Right atrium auricular region (tissue), 2 donors: ENCODE data around the gene FECH. TPM values are rescaled to one million over a fixed set of nuclear protein-coding genes. Genes with fewer than 3 reads are reported as not detected.

ENCODE experiments used
- DNase-seq: peaks from one replicate; pipeline ENCODE4 v3.0.0-alpha.2; 2019; ENCODE audit warnings: low spot score
- H3K27ac ChIP-seq, 2 donors: fragments of 200-600 bp; sonication (generic); 1 replicate in 1 of 2; 2 replicates in 1 of 2; pipeline ENCODE4 v1.5.1; 2016 to 2019
- H3K27me3 ChIP-seq, 2 donors: fragments of 200-600 bp; sonication (generic); one replicate each; pipeline versions ENCODE4 v1.5.1 to v1.6.0; 2017 to 2019
- H3K36me3 ChIP-seq: fragments of 200-600 bp; sonication (generic); one replicate; pipeline ENCODE4 v1.5.1; 2016
- H3K4me1 ChIP-seq, 2 donors: fragments of 200-600 bp; sonication (generic); one replicate each; pipeline versions ENCODE4 v1.5.1 to v1.6.0; 2017 to 2019
- H3K4me3 ChIP-seq, 2 donors: fragments of 200-600 bp; sonication (generic); 1 replicate in 1 of 2; 2 replicates in 1 of 2; pipeline ENCODE4 v1.5.1; 2017 to 2019; ENCODE audit warnings: mild to moderate bottlenecking in 1 of 2, moderate library complexity in 1 of 2
- H3K9me3 ChIP-seq, 2 donors: fragments of 200-600 bp; sonication (generic); one replicate each; pipeline ENCODE4 v1.5.1; 2019
- total RNA-seq, 2 donors: library from RNA; depleted of rRNA; stranded (reverse); fragments of >200 nt; gene quantifications; one replicate each; pipeline ENCODE4 v1.1.0, GENCODE V29; 2016
- TF ChIP-seq, protein P1 (sequence below), 2 donors: fragments of 200-600 bp; sonication (generic); IDR thresholded peaks; one replicate each; pipeline ENCODE4 v1.5.1; 2019; ENCODE audit warnings: antibody characterized with exemption in 2 of 2

The FECH gene
- total RNA-seq, 2 donors from 2014 or later, result 27.1 to 62.7 TPM

DNA sequence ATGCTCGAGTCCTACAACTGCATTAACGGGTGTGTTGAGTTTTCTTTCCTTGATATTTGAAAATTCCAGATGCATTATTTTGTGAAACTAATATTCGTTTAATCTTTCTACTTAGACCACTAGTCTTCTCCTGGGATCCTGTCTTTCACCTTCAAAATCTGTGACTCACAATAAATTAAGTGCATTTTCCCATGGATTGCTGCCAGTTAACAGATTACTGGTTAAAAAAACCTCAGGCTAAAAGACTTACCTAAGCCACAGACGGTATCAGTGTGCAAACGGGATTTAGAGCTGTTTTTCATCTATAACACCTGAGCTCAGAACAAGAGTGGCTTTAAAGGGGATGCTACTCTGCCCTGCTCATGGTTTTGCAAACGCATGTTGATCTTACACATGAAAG lies 10.2 kb downstream of the FECH start:
- no peaks in the 10 kb centered on the region for H3K4me1 ChIP-seq
- no peak for DNase-seq
- no peaks in the 10 kb centered on the region for H3K27me3 ChIP-seq
- H3K4me3 ChIP-seq, result no peak overlapping the region
- peaks cover 63% of the 10 kb centered on the region for H3K36me3 ChIP-seq
- TF ChIP-seq, protein P1, sequence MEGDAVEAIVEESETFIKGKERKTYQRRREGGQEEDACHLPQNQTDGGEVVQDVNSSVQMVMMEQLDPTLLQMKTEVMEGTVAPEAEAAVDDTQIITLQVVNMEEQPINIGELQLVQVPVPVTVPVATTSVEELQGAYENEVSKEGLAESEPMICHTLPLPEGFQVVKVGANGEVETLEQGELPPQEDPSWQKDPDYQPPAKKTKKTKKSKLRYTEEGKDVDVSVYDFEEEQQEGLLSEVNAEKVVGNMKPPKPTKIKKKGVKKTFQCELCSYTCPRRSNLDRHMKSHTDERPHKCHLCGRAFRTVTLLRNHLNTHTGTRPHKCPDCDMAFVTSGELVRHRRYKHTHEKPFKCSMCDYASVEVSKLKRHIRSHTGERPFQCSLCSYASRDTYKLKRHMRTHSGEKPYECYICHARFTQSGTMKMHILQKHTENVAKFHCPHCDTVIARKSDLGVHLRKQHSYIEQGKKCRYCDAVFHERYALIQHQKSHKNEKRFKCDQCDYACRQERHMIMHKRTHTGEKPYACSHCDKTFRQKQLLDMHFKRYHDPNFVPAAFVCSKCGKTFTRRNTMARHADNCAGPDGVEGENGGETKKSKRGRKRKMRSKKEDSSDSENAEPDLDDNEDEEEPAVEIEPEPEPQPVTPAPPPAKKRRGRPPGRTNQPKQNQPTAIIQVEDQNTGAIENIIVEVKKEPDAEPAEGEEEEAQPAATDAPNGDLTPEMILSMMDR (IDR thresholded peaks at IDR 0.05), result no peak
- no peak overlapping the region for H3K27ac ChIP-seq
- H3K9me3 ChIP-seq, result no peaks in the 10 kb centered on the region

DNA sequence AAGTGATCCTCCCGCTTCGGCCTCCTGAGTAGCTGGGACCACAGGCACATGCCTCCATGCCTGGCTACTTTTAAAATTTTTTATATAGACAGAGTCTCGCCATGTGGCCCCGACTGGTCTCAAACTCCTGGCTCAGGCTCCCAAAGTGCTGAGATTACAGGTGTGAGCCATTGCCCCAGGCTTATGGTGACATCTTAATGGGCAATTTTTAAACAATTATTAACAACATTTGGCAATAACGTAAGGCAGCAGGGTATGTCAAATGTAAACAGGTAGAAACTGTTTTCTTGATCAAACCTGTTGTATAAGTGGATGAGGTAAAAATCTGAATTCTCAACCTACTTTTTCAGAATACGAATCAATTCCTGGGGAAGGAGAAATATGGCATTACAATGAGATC lies 11.0 kb downstream of the FECH start:
- H3K27ac ChIP-seq, result no peak overlapping the region
- H3K36me3 ChIP-seq, result peaks cover 71% of the 10 kb centered on the region
- no peak overlapping the region for H3K4me3 ChIP-seq
- no peaks in the 10 kb centered on the region for H3K9me3 ChIP-seq
- no peaks in the 10 kb centered on the region for H3K4me1 ChIP-seq
- DNase-seq, result no peak
- H3K27me3 ChIP-seq, result no peaks in the 10 kb centered on the region
- TF ChIP-seq, protein P1 (IDR thresholded peaks at IDR 0.05), result no peak

DNA sequence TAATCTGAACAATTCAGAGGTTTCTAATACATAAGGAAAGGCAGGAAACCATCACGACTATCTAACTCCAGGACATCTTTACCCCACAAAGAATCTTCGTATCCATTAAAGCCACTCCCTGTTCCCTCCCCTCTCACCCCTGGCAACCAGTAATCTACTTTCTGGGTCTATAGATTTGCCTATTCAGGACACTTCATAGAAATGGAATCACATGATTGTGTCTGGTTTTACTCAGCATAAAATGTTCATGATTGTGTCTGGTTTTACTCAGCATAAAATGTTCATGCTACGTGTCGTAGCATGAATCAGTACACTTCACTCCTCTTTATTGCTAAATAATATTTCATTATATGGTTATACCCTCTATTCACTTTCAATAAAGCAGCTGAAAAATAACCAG lies 11.6 kb downstream of the FECH start:
- Histone ChIP-seq H3K27me3 (no peaks in the 10 kb centered on the region), H3K9me3 (no peaks in the 10 kb centered on the region), H3K4me1 (no peaks in the 10 kb centered on the region), H3K4me3 (no peak overlapping the region), H3K36me3 (peaks cover 73% of the 10 kb centered on the region), H3K27ac (no peak overlapping the region)
- TF ChIP-seq, protein P1 (IDR thresholded peaks at IDR 0.05), result no peak
- DNase-seq, result no peak

DNA sequence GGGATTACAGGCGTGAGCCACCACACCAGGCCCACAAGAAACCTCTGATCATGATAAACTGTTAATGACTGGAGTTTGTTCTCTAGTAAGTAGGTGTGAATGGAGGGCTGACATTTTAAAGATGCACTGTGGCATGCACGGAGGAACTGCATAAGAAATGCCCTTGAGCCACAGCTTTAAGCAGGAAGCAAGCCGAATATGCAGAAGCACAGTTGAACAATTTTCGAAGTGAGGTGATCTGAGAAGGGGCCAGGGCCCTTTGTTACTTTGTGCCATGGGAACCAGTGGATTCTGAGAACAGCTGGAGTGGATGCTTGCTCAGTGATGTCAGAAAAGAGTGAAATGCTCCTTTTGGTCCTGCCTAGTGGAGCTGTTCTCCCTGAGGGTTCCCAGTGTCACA lies 16.3 kb downstream of the FECH start:
- H3K9me3 ChIP-seq, result no peaks in the 10 kb centered on the region
- no peaks in the 10 kb centered on the region for H3K4me1 ChIP-seq
- H3K4me3 ChIP-seq, result no peak overlapping the region
- no peak for DNase-seq
- no peaks in the 10 kb centered on the region for H3K27me3 ChIP-seq
- TF ChIP-seq, protein P1 (IDR thresholded peaks at IDR 0.05), result no peak
- H3K27ac ChIP-seq, result no peak overlapping the region
- peaks cover 43% of the 10 kb centered on the region for H3K36me3 ChIP-seq

DNA sequence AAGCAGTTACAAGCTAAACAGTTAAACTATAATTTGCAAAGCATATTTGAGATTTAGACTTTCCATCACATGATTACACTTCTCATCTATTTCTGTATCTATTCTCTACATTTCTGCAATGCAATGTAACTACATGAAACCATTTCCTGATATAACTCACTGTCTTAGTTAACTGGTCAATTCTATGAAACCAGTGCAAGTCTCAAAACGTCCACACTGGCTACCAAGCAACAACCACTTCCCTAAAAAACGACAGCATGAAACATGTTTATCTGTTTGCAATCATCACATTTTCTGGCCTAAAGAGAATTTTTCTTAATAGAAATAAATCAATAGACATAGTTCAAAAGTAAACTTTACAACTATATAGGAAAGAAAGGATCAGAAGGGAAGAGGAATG lies 17.4 kb downstream of the FECH start:
- H3K27ac ChIP-seq, result no peak overlapping the region
- H3K27me3 ChIP-seq, result no peaks in the 10 kb centered on the region
- no peaks in the 10 kb centered on the region for H3K4me1 ChIP-seq
- no peak overlapping the region for H3K4me3 ChIP-seq
- no peak for DNase-seq
- TF ChIP-seq, protein P1 (IDR thresholded peaks at IDR 0.05), result no peak
- H3K36me3 ChIP-seq, result peaks cover 41% of the 10 kb centered on the region
- H3K9me3 ChIP-seq, result no peaks in the 10 kb centered on the region

DNA sequence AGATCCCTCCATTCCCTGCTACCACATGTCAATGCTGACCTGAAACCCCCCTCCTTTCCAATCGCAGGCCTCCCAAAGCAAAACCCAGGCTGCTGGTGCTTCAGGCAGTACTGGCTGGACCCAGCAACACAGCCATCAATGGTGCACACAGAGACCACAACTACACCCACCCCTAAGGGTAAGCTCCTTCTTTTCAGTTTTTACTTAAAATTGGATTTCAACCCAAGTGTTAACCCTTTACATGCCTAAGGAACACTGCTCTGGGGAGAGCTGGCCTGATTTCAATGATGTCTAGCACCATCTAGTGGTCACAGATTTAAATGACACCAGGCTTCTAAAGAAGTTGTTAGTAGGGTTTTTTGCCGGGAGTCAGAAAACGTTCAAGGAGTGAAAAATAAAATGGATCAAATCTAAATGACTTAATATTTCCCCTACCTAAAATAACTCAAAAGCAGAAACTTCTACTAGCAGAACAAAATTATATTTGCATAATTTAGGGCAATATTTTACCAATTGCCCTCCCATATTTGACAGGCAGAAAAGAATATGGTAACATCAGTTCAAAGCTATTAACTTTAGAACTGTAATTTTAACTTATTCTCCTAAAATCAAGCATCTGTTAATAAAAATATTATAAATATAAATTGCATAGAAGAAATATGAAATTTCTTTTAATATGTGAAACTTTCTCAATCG lies 24.6 kb downstream of the FECH start:
- no peak overlapping the region for H3K4me3 ChIP-seq
- H3K27me3 ChIP-seq, result no peaks in the 10 kb centered on the region
- no peaks in the 10 kb centered on the region for H3K4me1 ChIP-seq
- DNase-seq, result no peak
- H3K9me3 ChIP-seq, result no peaks in the 10 kb centered on the region
- H3K36me3 ChIP-seq, result peaks cover 17% of the 10 kb centered on the region
- H3K27ac ChIP-seq, result no peak overlapping the region
- TF ChIP-seq, protein P1 (IDR thresholded peaks at IDR 0.05), result peak; percentile 83 to 84
